Body of pancreas (tissue), 4 donors: Measurements from ENCODE around the gene MRI1. TPM values are rescaled to one million over a fixed set of nuclear protein-coding genes. Genes with fewer than 3 reads are reported as not detected.

Experiments
- ATAC-seq: fragments of 150-250 bp; one replicate; pipeline ENCODE4 v1.9.1; 2016
- DNase-seq, 4 donors: peaks; one replicate each; pipeline ENCODE4 v3.0.0-alpha.2; 2019
- H3K27ac ChIP-seq, 4 donors: fragments of 200-600 bp; sonication (generic); 1 replicate in 3 of 4; 2 replicates in 1 of 4; pipeline versions ENCODE4 v1.5.1 to v1.6.1; 2016 to 2019; ENCODE audit warnings: mild to moderate bottlenecking in 1 of 4, mixed read lengths in 1 of 4, moderate library complexity in 1 of 4
- H3K27me3 ChIP-seq, 2 donors: fragments of 200-600 bp; sonication (generic); one replicate each; pipeline ENCODE4 v1.6.0; 2016; ENCODE audit warnings: mild to moderate bottlenecking in 1 of 2
- H3K36me3 ChIP-seq, 2 donors: fragments of 200-600 bp; sonication (generic); replicated peaks in 1 of 2; 2 replicates each; pipeline ENCODE4 v1.5.1; 2016; ENCODE audit warnings: low read depth in 2 of 2; ENCODE audit not compliant: insufficient read depth in 1 of 2
- H3K4me1 ChIP-seq: fragments of 200-600 bp; sonication (generic); one replicate; pipeline ENCODE4 v1.6.0; 2016
- H3K4me3 ChIP-seq, 2 donors: fragments of 200-600 bp; sonication (generic); 1 replicate in 1 of 2; 2 replicates in 1 of 2; pipeline ENCODE4 v1.5.1; 2016 to 2019
- H3K9me3 ChIP-seq, 3 donors: fragments of 200-600 bp; sonication (generic); 1 replicate in 2 of 3; 2 replicates in 1 of 3; pipeline ENCODE4 v1.5.1; 2016
- CTCF ChIP-seq, 7 experiments: fragments of 450-650 bp in 4 of 7; fragments of 200-600 bp in 3 of 7; sonication (generic) in 3 of 7; IDR thresholded peaks; one replicate each; pipeline ENCODE4 v1.5.1; 2016 to 2019; ENCODE audit warnings: antibody characterized with exemption in 7 of 7
- POLR2A ChIP-seq, 3 donors: fragments of 450-650 bp; IDR thresholded peaks; one replicate each; pipeline ENCODE4 v1.6.1; 2016; ENCODE audit warnings: antibody characterized with exemption in 3 of 3, mild to moderate bottlenecking in 2 of 3
- WGBS, 2 donors: methylation state at CpG; one replicate each; pipeline ENCODE4 v1.1.5; 2017; 5-methylcytosine and 5-hydroxymethylcytosine counted together
- intact Hi-C: fragments of 100-400 bp; cut with DNase I; formaldehyde crosslinking; loops from one replicate; pipeline ENCODE4 v1.15.1; 2023
- total RNA-seq, 2 donors: library from RNA; depleted of rRNA; stranded (reverse); fragments of >200 nt; gene quantifications; one replicate each; pipeline ENCODE4 v1.1.0, GENCODE V29; 2016

Gene MRI1
- total RNA-seq, 2 donors from 2014 or later = 69.0 to 82.7 TPM

DNA sequence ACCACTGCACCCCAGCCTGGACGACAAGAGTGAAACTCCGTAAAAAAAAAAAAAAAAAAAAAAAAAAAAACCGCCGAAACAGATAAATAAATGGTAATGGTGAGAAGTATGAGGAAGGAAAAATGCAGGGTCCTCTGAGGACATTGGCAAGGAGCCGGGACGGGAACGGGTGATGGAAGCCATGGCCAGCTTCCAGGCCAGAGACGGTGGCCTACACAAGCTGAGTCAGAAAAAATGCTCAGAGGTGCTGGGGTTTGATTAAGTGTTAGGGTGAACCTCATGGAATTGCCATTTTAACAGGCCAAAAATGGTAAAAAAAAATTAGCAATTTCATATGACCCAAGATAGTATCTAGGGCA is 30.1 kb downstream of the MRI1 start:
- Histone ChIP-seq H3K9me3 (no peaks in the 10 kb centered on the region), H3K27me3 (no peaks in the 10 kb centered on the region), H3K4me1 (peaks cover 33% of the 10 kb centered on the region), H3K4me3 (peak overlapping the region; percentile 22 to 49), H3K36me3 (no peaks in the 10 kb centered on the region), H3K27ac (peak overlapping the region; percentile 85 to 95 (median 92))
- DNase-seq (peak; percentile 86 to 91 (median 90)), ATAC-seq (peak; percentile 51)
- no peak for TF ChIP-seq CTCF (IDR thresholded peaks at IDR 0.05)
- no peak for TF ChIP-seq POLR2A (IDR thresholded peaks at IDR 0.05)
- intact Hi-C loops = no loop called here
- 0 to 4% methylated on average over 8 of the region's 8 CpGs for WGBS, 2 donors

- ATAC-seq = peak; percentile 96
- H3K4me1 ChIP-seq = peaks cover 33% of the 10 kb centered on the region
- DNase-seq = peak; percentile 99
- H3K4me3 ChIP-seq = peak within 1 kb of the TSS; percentile 22 to 49
- TF ChIP-seq POLR2A (IDR thresholded peaks at IDR 0.05) = peak; percentile 84 to 95 (median 89)
- TF ChIP-seq CTCF (IDR thresholded peaks at IDR 0.05) = no peak
- no peaks in the 10 kb centered on the region for H3K27me3 ChIP-seq
- 0 to 1% methylated on average over 10 to 59 of the region's 71 CpGs for WGBS, 2 donors
- H3K36me3 ChIP-seq = no peaks in the 10 kb centered on the region
- H3K27ac ChIP-seq = peak within 1 kb of the TSS; percentile 85 to 95 (median 92)
- intact Hi-C loops = no loop called here
- no peaks in the 10 kb centered on the region for H3K9me3 ChIP-seq
These were observed 30.7 kb downstream of the MRI1 start, which contains the start of gene ZSWIM4 for GRCh38 chr19:13794757-13795589. TSS of gene ZSWIM4 (plus strand) at chr19:13795443. CDS start at chr19:13795649, 206 bp downstream.

- no peaks in the 10 kb centered on the region for H3K9me3 ChIP-seq
- no peaks in the 10 kb centered on the region for H3K27me3 ChIP-seq
- peak overlapping the region; percentile 13 to 43 for H3K4me3 ChIP-seq
- H3K4me1 ChIP-seq = peaks cover 33% of the 10 kb centered on the region
- TF ChIP-seq CTCF (IDR thresholded peaks at IDR 0.05) (no peak), POLR2A (IDR thresholded peaks at IDR 0.05) (no peak)
- DNase-seq (peak; percentile 39 to 45 (median 44)), ATAC-seq (peak; percentile 3)
- H3K27ac ChIP-seq = peak overlapping the region; percentile 66 to 95 (median 88)
- WGBS, 2 donors = 7 to 21% methylated on average over 11 to 30 of the region's 42 CpGs
- no peaks in the 10 kb centered on the region for H3K36me3 ChIP-seq
- intact Hi-C loops = no loop called here
These were observed 31.4 kb downstream of the MRI1 start for GRCh38 chr19:13795595-13796300.

DNA sequence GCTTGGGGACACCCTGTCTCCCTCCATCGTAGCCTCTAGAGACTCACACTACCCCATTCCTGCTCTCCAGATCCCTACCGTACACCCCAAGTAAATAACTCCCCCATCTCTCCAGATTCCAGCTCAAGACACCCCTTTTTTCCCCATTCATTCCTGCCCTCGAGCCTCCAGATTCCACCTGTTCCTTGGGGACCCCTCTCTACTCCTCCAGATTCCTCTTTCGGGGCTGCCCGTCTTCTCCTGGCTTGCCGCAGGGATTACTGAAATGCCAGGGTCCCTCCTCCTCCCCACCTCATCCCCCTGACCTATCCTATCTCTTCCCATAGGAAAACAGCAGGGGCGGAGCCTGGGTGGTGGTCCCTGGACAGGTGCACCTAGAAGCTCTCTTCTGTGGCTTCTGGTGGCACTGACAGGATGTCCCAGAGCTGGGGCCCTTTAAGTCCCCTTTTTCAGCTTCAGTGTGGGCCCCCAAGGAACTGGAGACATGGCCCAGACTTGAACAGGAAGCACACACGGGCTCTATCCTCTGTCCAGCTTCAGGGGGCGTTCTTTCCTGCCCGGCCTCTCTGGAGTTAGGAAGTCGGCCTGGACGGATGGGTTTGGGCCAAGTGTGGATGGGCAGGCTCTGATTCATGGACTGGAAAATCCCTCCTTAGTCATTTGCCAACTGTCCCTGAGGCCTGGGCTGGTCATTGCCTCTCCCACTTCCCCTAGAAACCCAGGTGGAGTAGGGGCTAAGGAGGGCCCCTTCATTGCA is 32.2 kb downstream of the MRI1 start:
- H3K4me1 ChIP-seq = peaks cover 33% of the 10 kb centered on the region
- H3K9me3 ChIP-seq = no peaks in the 10 kb centered on the region
- intact Hi-C loops = no loop called here
- H3K27me3 ChIP-seq = no peaks in the 10 kb centered on the region
- H3K4me3 ChIP-seq = peak overlapping the region; percentile 13 to 43
- H3K36me3 ChIP-seq = no peaks in the 10 kb centered on the region
- WGBS, 2 donors = 15 to 16% methylated on average over 10 to 12 of the region's 12 CpGs
- TF ChIP-seq POLR2A (IDR thresholded peaks at IDR 0.05) (peak in 2 of 3 donors; percentile 64 to 68), CTCF (IDR thresholded peaks at IDR 0.05) (no peak)
- peak; percentile 5 for ATAC-seq
- peak overlapping the region; percentile 66 to 95 (median 88) for H3K27ac ChIP-seq
- peak; percentile 55 to 78 (median 70) for DNase-seq
